HepG2 (cell line): ENCODE data around the gene NR4A2. TPM values are rescaled to one million over a fixed set of nuclear protein-coding genes. Genes with fewer than 3 reads are reported as not detected.

Experiments used
- ATAC-seq: fragments of 200-7000 bp; cut with Tn5 transposase; 3 replicates; pipeline ENCODE4 v1.9.1; 2020; ENCODE audit warnings: mild to moderate bottlenecking, moderate library complexity
- BruUV-seq: library from RNA; stranded (reverse); fragments of 400-500 nt; replicated peaks from 2 replicates; lab custom pipeline; 2021; lab: Mats Ljungman, UMichigan
- CTCF ChIA-PET: fragments of 300-600 bp; formaldehyde crosslinking; extraction: SDS; loops from one replicate; lab custom pipeline; 2021; ENCODE audit warnings: low total read pairs, inconsistent platforms, low intra/inter-chr PET ratio; lab: Yijun Ruan, JAX
- POLR2A ChIA-PET: fragments of 350-600 bp; sonication (Branson Sonifier 250); formaldehyde crosslinking; loops from one replicate; lab custom pipeline; 2020; ENCODE audit warnings: antibody characterized with exemption, inconsistent platforms; lab: Yijun Ruan, JAX
- DNase-seq: peaks from one replicate; pipeline ENCODE4 v3.0.0-alpha.2; 2015; ENCODE audit warnings: low spot score
- FAIRE-seq: peaks from 3 replicates; lab custom pipeline; 2011; peaks lifted over from hg19 to GRCh38; lab: Jason Lieb, UNC
- H2AFZ ChIP-seq: one replicate; pipeline ENCODE4 v1.6.1; 2011; ENCODE audit warnings: low read length, inconsistent platforms
- H3K27ac ChIP-seq: fragments of 300-600 bp; 3 replicates; pipeline ENCODE4 v1.8.0; 2011; ENCODE audit warnings: mixed run types, mild to moderate bottlenecking, mixed read lengths, low read length, inconsistent platforms; ENCODE audit not compliant: insufficient read depth; ENCODE audit errors: extremely low read length
- H3K27me3 ChIP-seq, 2 experiments: fragments of 200-600 bp in 1 of 2; 2 replicates in 1 of 2; 3 replicates in 1 of 2; pipeline versions ENCODE4 v1.6.0 to v1.8.0; 2011; ENCODE audit warnings: low read length in 2 of 2, mild to moderate bottlenecking in 2 of 2, moderate library complexity in 2 of 2, inconsistent platforms in 1 of 2; ENCODE audit not compliant: insufficient read depth in 2 of 2, control insufficient read depth in 1 of 2
- H3K36me3 ChIP-seq, 2 experiments: fragments of 200-600 bp in 1 of 2; replicated peaks in 1 of 2; 2 replicates in 1 of 2; 3 replicates in 1 of 2; pipeline versions ENCODE4 v1.5.1 to v1.8.0; 2011; ENCODE audit warnings: low read length in 2 of 2, inconsistent platforms in 1 of 2; ENCODE audit not compliant: insufficient read depth in 2 of 2, control insufficient read depth in 1 of 2
- H3K4me1 ChIP-seq: 2 replicates; pipeline ENCODE4 v1.5.1; 2012; ENCODE audit warnings: low read length, inconsistent platforms; ENCODE audit not compliant: insufficient read depth
- H3K4me2 ChIP-seq: 2 replicates; pipeline ENCODE4 v1.6.0; 2011; ENCODE audit warnings: low read depth, low read length, inconsistent platforms
- H3K4me3 ChIP-seq, 3 experiments: fragments of 200-600 bp in 1 of 3; sonication (generic), shearing (Covaris generic) in 1 of 3; replicated peaks in 1 of 3; 2 replicates each; pipeline ENCODE4 v1.5.1; 2011 to 2016; ENCODE audit warnings: low read length in 3 of 3, inconsistent platforms in 2 of 3, low read depth in 2 of 3, mild to moderate bottlenecking in 2 of 3, control low read depth in 1 of 3, mixed read lengths in 1 of 3; ENCODE audit not compliant: insufficient read depth in 1 of 3
- H3K79me2 ChIP-seq: one replicate; pipeline ENCODE4 v1.6.1; 2011; ENCODE audit warnings: low read length, inconsistent platforms; ENCODE audit not compliant: insufficient read depth
- H3K9ac ChIP-seq: 2 replicates; pipeline ENCODE4 v1.6.0; 2011; ENCODE audit warnings: mild to moderate bottlenecking, low read depth, low read length, inconsistent platforms; ENCODE audit not compliant: insufficient read depth
- H3K9me3 ChIP-seq: 2 replicates; pipeline ENCODE4 v1.5.1; 2012; ENCODE audit warnings: mild to moderate bottlenecking, low read length
- H4K20me1 ChIP-seq: 2 replicates; pipeline ENCODE4 v1.6.0; 2011; ENCODE audit warnings: inconsistent platforms, mild to moderate bottlenecking, low read length, moderate library complexity; ENCODE audit not compliant: insufficient read depth
- FOXA1 ChIP-seq, 2 experiments: fragments of 450-650 bp in 1 of 2; sonication (generic) in 1 of 2; formaldehyde crosslinking in 1 of 2; IDR thresholded peaks; 2 replicates each; pipeline versions ENCODE4 v1.4.0 to v1.6.1; 2016 to 2020; ENCODE audit warnings: missing genetic modification reagents in 1 of 2
- KDM1A ChIP-seq: IDR thresholded peaks from 2 replicates; pipeline ENCODE4 v1.6.1; 2016; ENCODE audit warnings: missing compliant biosample characterization
- MTF2 ChIP-seq: sonication (generic); formaldehyde crosslinking; IDR thresholded peaks from 2 replicates; pipeline ENCODE4 v1.5.0; 2020; ENCODE audit warnings: missing genetic modification reagents, borderline replicate concordance
- NFYB ChIP-seq: sonication (generic); formaldehyde crosslinking; IDR thresholded peaks from 2 replicates; pipeline ENCODE4 v1.4.0; 2020; ENCODE audit warnings: missing genetic modification reagents
- PCBP2 ChIP-seq: fragments of 200-400 bp; formaldehyde crosslinking; optimal IDR thresholded peaks from 2 replicates; pipeline ENCODE3; 2018; ENCODE audit warnings: low read length, low read depth; ENCODE audit not compliant: poor library complexity, severe bottlenecking
- POLR2AphosphoS2 ChIP-seq: IDR thresholded peaks from 2 replicates; pipeline ENCODE4 v1.6.1; 2011; ENCODE audit warnings: low read depth, low read length, improper control_type of control experiment
- POLR2G ChIP-seq: fragments of 200-400 bp; formaldehyde crosslinking; IDR thresholded peaks from 2 replicates; pipeline ENCODE4 v1.6.1; 2018; ENCODE audit warnings: mild to moderate bottlenecking, low read depth, low read length, moderate library complexity
- ZNF639 ChIP-seq: conservative IDR thresholded peaks from 2 replicates; pipeline ENCODE4 v1.6.1; 2018; ENCODE audit warnings: missing genetic modification reagents
- ZNF749 ChIP-seq: sonication (generic); formaldehyde crosslinking; IDR thresholded peaks from 2 replicates; pipeline ENCODE4 v1.8.0; 2022; ENCODE audit warnings: mild to moderate bottlenecking, missing genetic modification reagents, moderate library complexity, borderline replicate concordance
- ZNF891 ChIP-seq: sonication (generic); formaldehyde crosslinking; IDR thresholded peaks from 2 replicates; pipeline ENCODE4 v1.5.0; 2020; ENCODE audit warnings: mild to moderate bottlenecking, missing genetic modification reagents
- WGBS: methylation state at CpG from one replicate; pipeline ENCODE4 v1.1.6; 2017; ENCODE audit warnings: low lambda C conversion rate; 5-methylcytosine and 5-hydroxymethylcytosine counted together
- in situ Hi-C: cut with HindIII; loops from 2 replicates; pipeline ENCODE4 v1.10.0; 2017; ENCODE audit warnings: low pct_unique_long_range_greater_than_20kb; ENCODE audit not compliant: extremely low pct_ligation_motif_present
- intact Hi-C: fragments of 100-400 bp; cut with micrococcal nuclease; formaldehyde crosslinking; loops from one replicate; pipeline ENCODE4 v1.10.0; 2022; ENCODE audit not compliant: unreplicated experiment
- polyA plus RNA-seq, 8 experiments: library from polyadenylated mRNA; depleted of rRNA in 3 of 8; stranded (reverse) in 7 of 8; unstranded in 1 of 8; fragments of >200 nt; fragmentation: Illumina TruSeq in 4 of 8; extraction: Trizol in 4 of 8; gene quantifications; 2 replicates each; pipeline versions ENCODE4 v1.2.1 to v1.2.3, GENCODE V29; 2011 to 2016; ENCODE audit warnings: low read depth in 4 of 8, missing spikeins in 1 of 8, mixed read lengths in 1 of 8; ENCODE audit not compliant: insufficient read depth in 1 of 8
- total RNA-seq, 5 experiments: library from RNA; depleted of rRNA; stranded (reverse); fragments of >200 nt; fragmentation: Illumina TruSeq; extraction: Trizol; gene quantifications; 2 replicates each; pipeline ENCODE4 v1.2.3, GENCODE V29; 2016; ENCODE audit warnings: low read depth in 1 of 5
- TF ChIP-seq, protein P1 (sequence below): sonication (generic); formaldehyde crosslinking; IDR thresholded peaks from 2 replicates; pipeline ENCODE4 v1.5.0; 2020; ENCODE audit warnings: mild to moderate bottlenecking, missing genetic modification reagents, moderate library complexity
- TF ChIP-seq, protein P2 (sequence below): sonication (generic); formaldehyde crosslinking; IDR thresholded peaks from 2 replicates; pipeline ENCODE4 v1.5.0; 2020; ENCODE audit warnings: missing genetic modification reagents
- TF ChIP-seq, protein P3 (sequence below): sonication (generic); formaldehyde crosslinking; IDR thresholded peaks from 2 replicates; pipeline ENCODE4 v1.4.0; 2020; ENCODE audit warnings: mild to moderate bottlenecking, missing genetic modification reagents

The NR4A2 gene
- total and polyA plus RNA-seq, 2 of the 13 experiments (the other 11 are each of a cell fraction or from before 2014, with no cell fraction given) = not detected

DNA sequence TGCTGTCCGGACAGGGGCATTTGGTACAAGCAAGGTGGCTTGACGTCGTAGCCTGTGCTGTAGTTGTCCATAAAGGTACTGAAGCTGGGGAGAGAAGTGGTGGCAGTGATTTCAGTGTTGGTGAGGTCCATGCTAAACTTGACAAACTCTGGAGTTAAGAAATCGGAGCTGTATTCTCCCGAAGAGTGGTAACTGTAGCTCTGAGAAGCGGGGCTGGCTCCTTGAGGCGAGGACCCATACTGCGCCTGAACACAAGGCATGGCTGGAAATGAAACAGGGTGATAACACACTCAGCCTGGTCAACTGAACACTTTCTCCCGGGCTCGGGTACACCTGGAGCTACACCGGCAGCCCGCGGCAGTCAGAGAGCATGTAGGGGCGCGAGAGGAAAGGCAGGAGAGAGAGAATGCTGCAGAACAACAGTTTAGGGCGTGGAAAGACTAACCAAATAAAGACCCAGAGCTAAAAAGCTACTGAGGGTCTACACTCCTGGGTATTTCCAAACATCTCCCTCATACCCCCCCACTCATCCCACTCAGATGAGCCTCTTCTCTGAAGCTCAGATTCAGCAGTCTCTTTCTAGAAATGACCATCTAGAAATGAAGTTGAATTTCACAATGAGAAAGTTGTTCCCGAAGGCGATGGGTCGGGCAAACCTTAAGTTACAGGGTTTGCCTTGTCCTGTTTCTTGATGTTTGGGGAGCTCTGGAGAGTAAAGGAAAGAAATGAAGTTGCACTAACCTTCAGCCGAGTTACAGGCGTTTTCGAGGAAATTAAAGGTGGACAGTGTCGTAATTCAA lies 2.4 kb downstream of the NR4A2 start:
- WGBS = 40% methylated on average over 23 of the region's 23 CpGs
- in situ Hi-C loops (loop anchor here (25.0 kb wide), 1 partner anchor 857 kb away; no protein-coding TSS in a partner anchor), intact Hi-C loops (loop anchor here (10.0 kb wide), 3 partner anchors 355 to 725 kb away; no protein-coding TSS in a partner anchor)
- POLR2A ChIA-PET = no interaction called here
- CTCF ChIA-PET = no interaction called here
- no peak for DNase-seq
- no peak overlapping the region for H3K9ac ChIP-seq
- no peaks in the 10 kb centered on the region for H3K36me3 ChIP-seq
- H3K27me3 ChIP-seq = peaks cover 23 to 98% of the 10 kb centered on the region in 2 experiments
- FAIRE-seq = no peak
- no peaks in the 10 kb centered on the region for H3K9me3 ChIP-seq
- BruUV-seq = no TSS peak
- H3K27ac ChIP-seq = no peak overlapping the region
- H3K4me2 ChIP-seq = no peak overlapping the region
- H4K20me1 ChIP-seq = no peaks in the 10 kb centered on the region
- no peaks in the 10 kb centered on the region for H3K79me2 ChIP-seq
- H3K4me1 ChIP-seq = peaks cover 30% of the 10 kb centered on the region
- H2AFZ ChIP-seq = no peak overlapping the region
- H3K4me3 ChIP-seq = no peak overlapping the region
- ATAC-seq = no peak
- TF ChIP-seq PCBP2 = no peak
- no peak for TF ChIP-seq FOXA1 (IDR thresholded peaks at IDR 0.05)
- no peak for TF ChIP-seq FOXA1 (CRISPR knock-in tag; IDR thresholded peaks at IDR 0.05)
- no peak for TF ChIP-seq NFYB
- TF ChIP-seq, protein P1, sequence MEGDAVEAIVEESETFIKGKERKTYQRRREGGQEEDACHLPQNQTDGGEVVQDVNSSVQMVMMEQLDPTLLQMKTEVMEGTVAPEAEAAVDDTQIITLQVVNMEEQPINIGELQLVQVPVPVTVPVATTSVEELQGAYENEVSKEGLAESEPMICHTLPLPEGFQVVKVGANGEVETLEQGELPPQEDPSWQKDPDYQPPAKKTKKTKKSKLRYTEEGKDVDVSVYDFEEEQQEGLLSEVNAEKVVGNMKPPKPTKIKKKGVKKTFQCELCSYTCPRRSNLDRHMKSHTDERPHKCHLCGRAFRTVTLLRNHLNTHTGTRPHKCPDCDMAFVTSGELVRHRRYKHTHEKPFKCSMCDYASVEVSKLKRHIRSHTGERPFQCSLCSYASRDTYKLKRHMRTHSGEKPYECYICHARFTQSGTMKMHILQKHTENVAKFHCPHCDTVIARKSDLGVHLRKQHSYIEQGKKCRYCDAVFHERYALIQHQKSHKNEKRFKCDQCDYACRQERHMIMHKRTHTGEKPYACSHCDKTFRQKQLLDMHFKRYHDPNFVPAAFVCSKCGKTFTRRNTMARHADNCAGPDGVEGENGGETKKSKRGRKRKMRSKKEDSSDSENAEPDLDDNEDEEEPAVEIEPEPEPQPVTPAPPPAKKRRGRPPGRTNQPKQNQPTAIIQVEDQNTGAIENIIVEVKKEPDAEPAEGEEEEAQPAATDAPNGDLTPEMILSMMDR (CRISPR knock-in tag) = no peak
- TF ChIP-seq ZNF749 = no peak
- no peak for TF ChIP-seq ZNF639 (CRISPR knock-in tag)
- TF ChIP-seq KDM1A (CRISPR knock-in tag) = no peak
- TF ChIP-seq, protein P2, sequence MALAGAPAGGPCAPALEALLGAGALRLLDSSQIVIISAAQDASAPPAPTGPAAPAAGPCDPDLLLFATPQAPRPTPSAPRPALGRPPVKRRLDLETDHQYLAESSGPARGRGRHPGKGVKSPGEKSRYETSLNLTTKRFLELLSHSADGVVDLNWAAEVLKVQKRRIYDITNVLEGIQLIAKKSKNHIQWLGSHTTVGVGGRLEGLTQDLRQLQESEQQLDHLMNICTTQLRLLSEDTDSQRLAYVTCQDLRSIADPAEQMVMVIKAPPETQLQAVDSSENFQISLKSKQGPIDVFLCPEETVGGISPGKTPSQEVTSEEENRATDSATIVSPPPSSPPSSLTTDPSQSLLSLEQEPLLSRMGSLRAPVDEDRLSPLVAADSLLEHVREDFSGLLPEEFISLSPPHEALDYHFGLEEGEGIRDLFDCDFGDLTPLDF (CRISPR knock-in tag) = no peak
- no peak for TF ChIP-seq POLR2G
- no peak for TF ChIP-seq POLR2AphosphoS2
- TF ChIP-seq, protein P3, sequence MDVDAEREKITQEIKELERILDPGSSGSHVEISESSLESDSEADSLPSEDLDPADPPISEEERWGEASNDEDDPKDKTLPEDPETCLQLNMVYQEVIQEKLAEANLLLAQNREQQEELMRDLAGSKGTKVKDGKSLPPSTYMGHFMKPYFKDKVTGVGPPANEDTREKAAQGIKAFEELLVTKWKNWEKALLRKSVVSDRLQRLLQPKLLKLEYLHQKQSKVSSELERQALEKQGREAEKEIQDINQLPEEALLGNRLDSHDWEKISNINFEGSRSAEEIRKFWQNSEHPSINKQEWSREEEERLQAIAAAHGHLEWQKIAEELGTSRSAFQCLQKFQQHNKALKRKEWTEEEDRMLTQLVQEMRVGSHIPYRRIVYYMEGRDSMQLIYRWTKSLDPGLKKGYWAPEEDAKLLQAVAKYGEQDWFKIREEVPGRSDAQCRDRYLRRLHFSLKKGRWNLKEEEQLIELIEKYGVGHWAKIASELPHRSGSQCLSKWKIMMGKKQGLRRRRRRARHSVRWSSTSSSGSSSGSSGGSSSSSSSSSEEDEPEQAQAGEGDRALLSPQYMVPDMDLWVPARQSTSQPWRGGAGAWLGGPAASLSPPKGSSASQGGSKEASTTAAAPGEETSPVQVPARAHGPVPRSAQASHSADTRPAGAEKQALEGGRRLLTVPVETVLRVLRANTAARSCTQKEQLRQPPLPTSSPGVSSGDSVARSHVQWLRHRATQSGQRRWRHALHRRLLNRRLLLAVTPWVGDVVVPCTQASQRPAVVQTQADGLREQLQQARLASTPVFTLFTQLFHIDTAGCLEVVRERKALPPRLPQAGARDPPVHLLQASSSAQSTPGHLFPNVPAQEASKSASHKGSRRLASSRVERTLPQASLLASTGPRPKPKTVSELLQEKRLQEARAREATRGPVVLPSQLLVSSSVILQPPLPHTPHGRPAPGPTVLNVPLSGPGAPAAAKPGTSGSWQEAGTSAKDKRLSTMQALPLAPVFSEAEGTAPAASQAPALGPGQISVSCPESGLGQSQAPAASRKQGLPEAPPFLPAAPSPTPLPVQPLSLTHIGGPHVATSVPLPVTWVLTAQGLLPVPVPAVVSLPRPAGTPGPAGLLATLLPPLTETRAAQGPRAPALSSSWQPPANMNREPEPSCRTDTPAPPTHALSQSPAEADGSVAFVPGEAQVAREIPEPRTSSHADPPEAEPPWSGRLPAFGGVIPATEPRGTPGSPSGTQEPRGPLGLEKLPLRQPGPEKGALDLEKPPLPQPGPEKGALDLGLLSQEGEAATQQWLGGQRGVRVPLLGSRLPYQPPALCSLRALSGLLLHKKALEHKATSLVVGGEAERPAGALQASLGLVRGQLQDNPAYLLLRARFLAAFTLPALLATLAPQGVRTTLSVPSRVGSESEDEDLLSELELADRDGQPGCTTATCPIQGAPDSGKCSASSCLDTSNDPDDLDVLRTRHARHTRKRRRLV (CRISPR knock-in tag) = no peak
- TF ChIP-seq ZNF891 (CRISPR knock-in tag) = no peak
- TF ChIP-seq MTF2 = no peak
